ENCODE measurements around the gene ZFP2.

DNA sequence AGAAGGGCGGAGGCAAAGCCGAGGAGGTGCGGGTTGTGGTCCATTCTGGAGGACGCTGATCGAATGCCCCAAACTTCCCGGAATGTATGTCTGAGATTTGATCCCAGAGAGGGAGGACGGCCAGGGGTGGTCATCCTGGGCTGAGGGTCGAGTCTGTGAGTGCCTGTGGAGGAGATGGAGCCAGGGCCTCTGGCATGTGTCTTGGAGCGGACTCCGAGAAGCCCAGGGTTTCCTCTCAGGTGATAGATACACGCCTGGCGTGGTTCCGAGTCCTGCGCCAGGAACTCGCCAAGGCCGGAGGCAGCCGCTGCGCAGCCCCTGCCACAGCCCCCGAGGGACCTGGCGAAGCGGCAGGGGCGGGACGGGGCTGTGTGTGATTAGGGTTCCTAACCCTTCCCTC, 45.6 kb downstream of the ZFP2 start:
- TF ChIP-seq, protein P1, sequence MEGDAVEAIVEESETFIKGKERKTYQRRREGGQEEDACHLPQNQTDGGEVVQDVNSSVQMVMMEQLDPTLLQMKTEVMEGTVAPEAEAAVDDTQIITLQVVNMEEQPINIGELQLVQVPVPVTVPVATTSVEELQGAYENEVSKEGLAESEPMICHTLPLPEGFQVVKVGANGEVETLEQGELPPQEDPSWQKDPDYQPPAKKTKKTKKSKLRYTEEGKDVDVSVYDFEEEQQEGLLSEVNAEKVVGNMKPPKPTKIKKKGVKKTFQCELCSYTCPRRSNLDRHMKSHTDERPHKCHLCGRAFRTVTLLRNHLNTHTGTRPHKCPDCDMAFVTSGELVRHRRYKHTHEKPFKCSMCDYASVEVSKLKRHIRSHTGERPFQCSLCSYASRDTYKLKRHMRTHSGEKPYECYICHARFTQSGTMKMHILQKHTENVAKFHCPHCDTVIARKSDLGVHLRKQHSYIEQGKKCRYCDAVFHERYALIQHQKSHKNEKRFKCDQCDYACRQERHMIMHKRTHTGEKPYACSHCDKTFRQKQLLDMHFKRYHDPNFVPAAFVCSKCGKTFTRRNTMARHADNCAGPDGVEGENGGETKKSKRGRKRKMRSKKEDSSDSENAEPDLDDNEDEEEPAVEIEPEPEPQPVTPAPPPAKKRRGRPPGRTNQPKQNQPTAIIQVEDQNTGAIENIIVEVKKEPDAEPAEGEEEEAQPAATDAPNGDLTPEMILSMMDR (IDR thresholded peaks at IDR 0.05): no peak
- TF ChIP-seq POLR2A (IDR thresholded peaks at IDR 0.05): no peak

All from thyroid gland (tissue), 4 donors.